Nephron progenitor cell (in vitro differentiated cells): ENCODE measurements around the gene PLXNC1.

Experiments
- DNase-seq: peaks from one replicate; pipeline ENCODE4 v3.0.0; 2021
- H3K27ac Mint-ChIP-seq: 2 replicates; pipeline ENCODE4 v1.8.0; 2021; ENCODE audit warnings: mild to moderate bottlenecking, moderate library complexity, mixed read lengths
- H3K27me3 Mint-ChIP-seq: 2 replicates; pipeline ENCODE4 v1.8.0; 2021; ENCODE audit warnings: mild to moderate bottlenecking, low read depth, mixed read lengths; ENCODE audit not compliant: poor library complexity
- H3K36me3 Mint-ChIP-seq: 2 replicates; pipeline ENCODE4 v1.8.0; 2021; ENCODE audit warnings: low read depth, mixed read lengths
- H3K4me1 Mint-ChIP-seq: 2 replicates; pipeline ENCODE4 v1.8.0; 2021; ENCODE audit warnings: mixed read lengths
- H3K4me3 Mint-ChIP-seq: 2 replicates; pipeline ENCODE4 v1.8.0; 2021; ENCODE audit warnings: mild to moderate bottlenecking, moderate library complexity, mixed read lengths
- H3K9me3 Mint-ChIP-seq: 2 replicates; pipeline ENCODE4 v1.8.0; 2021; ENCODE audit warnings: mild to moderate bottlenecking, moderate library complexity, mixed read lengths
- TF ChIP-seq, protein P1 (sequence below): fragments of 200-600 bp; sonication (generic); IDR thresholded peaks from 2 replicates; pipeline ENCODE4 v1.5.0; 2021; ENCODE audit warnings: antibody characterized with exemption

Gene PLXNC1

DNA sequence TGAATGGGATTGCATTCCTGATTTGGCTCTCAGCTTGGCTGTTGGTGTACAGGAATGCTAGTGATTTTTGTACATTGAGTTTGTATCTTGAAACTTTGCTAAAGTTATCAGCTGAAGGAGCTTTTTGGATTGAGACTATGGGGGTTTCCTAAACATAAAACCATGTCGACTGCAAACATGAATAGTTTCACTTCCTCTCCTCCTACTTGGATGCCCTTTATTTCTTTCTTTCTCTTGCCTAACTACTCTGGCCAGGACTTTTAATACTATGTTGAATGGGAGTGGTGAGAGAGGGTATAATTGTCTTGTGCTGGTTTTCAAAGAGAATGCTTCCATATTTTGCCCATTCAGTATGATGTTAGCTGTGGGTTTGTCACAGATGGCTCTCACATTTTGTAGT, 169.8 kb downstream of the PLXNC1 start:
- Mint-ChIP-seq H3K4me1 (no peaks in the 10 kb centered on the region), H3K4me3 (no peak overlapping the region), H3K36me3 (peaks cover 87% of the 10 kb centered on the region), H3K27me3 (no peaks in the 10 kb centered on the region), H3K9me3 (peaks cover 67% of the 10 kb centered on the region), H3K27ac (no peak overlapping the region)
- no peak for DNase-seq
- TF ChIP-seq, protein P1, sequence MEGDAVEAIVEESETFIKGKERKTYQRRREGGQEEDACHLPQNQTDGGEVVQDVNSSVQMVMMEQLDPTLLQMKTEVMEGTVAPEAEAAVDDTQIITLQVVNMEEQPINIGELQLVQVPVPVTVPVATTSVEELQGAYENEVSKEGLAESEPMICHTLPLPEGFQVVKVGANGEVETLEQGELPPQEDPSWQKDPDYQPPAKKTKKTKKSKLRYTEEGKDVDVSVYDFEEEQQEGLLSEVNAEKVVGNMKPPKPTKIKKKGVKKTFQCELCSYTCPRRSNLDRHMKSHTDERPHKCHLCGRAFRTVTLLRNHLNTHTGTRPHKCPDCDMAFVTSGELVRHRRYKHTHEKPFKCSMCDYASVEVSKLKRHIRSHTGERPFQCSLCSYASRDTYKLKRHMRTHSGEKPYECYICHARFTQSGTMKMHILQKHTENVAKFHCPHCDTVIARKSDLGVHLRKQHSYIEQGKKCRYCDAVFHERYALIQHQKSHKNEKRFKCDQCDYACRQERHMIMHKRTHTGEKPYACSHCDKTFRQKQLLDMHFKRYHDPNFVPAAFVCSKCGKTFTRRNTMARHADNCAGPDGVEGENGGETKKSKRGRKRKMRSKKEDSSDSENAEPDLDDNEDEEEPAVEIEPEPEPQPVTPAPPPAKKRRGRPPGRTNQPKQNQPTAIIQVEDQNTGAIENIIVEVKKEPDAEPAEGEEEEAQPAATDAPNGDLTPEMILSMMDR, result no peak

GRCh38 chr12:94320109-94320508, 171.7 kb downstream of the PLXNC1 start:
- no peaks in the 10 kb centered on the region for H3K4me1 Mint-ChIP-seq
- H3K27me3 Mint-ChIP-seq, result no peaks in the 10 kb centered on the region
- no peak overlapping the region for H3K4me3 Mint-ChIP-seq
- TF ChIP-seq, protein P1, result no peak
- DNase-seq, result no peak
- H3K36me3 Mint-ChIP-seq, result peaks cover 88% of the 10 kb centered on the region
- H3K27ac Mint-ChIP-seq, result no peak overlapping the region
- H3K9me3 Mint-ChIP-seq, result peaks cover 75% of the 10 kb centered on the region

DNA sequence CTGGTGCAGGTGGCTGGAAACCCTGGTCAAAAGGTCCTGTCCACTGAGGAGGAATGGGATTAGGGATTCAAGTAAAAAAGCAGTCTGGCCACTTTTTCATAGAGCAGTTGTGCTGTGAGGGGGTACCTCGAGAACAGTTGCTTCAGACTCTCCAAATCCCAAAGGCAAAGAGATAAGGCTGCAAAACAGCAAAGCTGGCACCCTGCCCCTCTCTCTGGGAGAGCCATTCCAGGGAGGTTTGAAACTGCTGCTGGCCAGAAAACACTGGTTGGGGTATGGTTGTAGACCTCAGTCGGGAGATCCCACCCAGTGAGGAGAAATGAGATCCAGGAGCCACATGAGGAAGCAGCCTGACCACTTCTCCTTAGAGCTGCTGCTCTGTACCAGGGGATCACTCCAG, 174.0 kb downstream of the PLXNC1 start:
- no peaks in the 10 kb centered on the region for H3K27me3 Mint-ChIP-seq
- no peak overlapping the region for H3K4me3 Mint-ChIP-seq
- H3K36me3 Mint-ChIP-seq, result peaks cover 97% of the 10 kb centered on the region
- H3K4me1 Mint-ChIP-seq, result no peaks in the 10 kb centered on the region
- DNase-seq, result no peak
- peaks cover 64% of the 10 kb centered on the region for H3K9me3 Mint-ChIP-seq
- no peak overlapping the region for H3K27ac Mint-ChIP-seq
- TF ChIP-seq, protein P1, result no peak

DNA sequence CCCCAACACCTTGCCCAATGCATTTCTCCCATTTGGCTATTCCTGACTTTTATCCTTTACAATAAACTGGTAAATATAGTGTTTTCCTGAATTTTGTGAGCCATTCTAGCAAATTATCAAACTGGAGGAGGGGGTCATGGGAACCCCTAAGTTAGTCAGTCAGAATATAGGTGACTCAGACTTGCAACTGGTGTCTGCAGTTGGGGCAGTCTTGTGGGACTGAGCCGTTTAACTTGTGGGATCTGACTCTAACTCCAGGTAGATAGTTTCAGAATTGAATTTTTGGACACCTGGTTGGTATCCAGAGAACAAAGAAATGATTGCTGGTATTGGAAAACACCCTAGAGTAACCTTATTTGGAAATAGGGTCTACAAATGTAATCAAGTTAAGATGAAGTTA, 177.9 kb downstream of the PLXNC1 start:
- peaks cover 80% of the 10 kb centered on the region for H3K36me3 Mint-ChIP-seq
- H3K4me3 Mint-ChIP-seq, result no peak overlapping the region
- DNase-seq, result no peak
- no peak overlapping the region for H3K27ac Mint-ChIP-seq
- H3K27me3 Mint-ChIP-seq, result no peaks in the 10 kb centered on the region
- no peaks in the 10 kb centered on the region for H3K4me1 Mint-ChIP-seq
- TF ChIP-seq, protein P1, result no peak
- peaks cover 25% of the 10 kb centered on the region for H3K9me3 Mint-ChIP-seq

GRCh38 chr12:94326727-94327126, 178.3 kb downstream of the PLXNC1 start:
- Mint-ChIP-seq H3K27me3 (no peaks in the 10 kb centered on the region), H3K9me3 (peaks cover 20% of the 10 kb centered on the region), H3K4me3 (no peak overlapping the region), H3K36me3 (peaks cover 79% of the 10 kb centered on the region), H3K27ac (no peak overlapping the region), H3K4me1 (no peaks in the 10 kb centered on the region)
- no peak for DNase-seq
- TF ChIP-seq, protein P1, result no peak

DNA sequence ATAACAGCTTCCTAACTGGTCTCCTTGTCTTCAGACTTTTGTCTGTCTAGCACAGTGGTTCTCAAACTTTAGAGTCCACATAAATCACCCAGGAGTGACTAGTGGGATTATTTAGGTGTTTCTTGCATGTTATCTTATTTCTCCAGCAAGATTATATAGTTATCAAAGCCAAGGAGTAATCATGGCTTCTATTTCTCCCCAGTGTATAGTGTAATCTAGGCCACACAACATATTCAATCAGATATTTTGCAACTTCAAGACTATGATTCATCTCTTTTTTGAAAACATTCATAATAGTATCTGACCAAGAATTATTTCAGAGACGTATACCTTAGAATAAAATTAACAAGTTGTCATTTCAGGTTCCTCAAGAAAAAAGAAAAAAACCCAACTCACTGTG, 179.4 kb downstream of the PLXNC1 start:
- DNase-seq, result no peak
- Mint-ChIP-seq H3K27me3 (no peaks in the 10 kb centered on the region), H3K4me1 (no peaks in the 10 kb centered on the region), H3K4me3 (no peak overlapping the region), H3K27ac (no peak overlapping the region), H3K36me3 (peaks cover 71% of the 10 kb centered on the region), H3K9me3 (peaks cover 12% of the 10 kb centered on the region)
- TF ChIP-seq, protein P1, result no peak
